GM12878 (cell line): ENCODE measurements around the gene PID1. TPM values are rescaled to one million over a fixed set of nuclear protein-coding genes. Genes with fewer than 3 reads are reported as not detected.

ENCODE experiments used
- ATAC-seq: fragments of 200-7000 bp; cut with Tn5 transposase; 3 replicates; pipeline ENCODE4 v1.9.1; 2020; ENCODE audit warnings: mild to moderate bottlenecking, moderate library complexity
- BruUV-seq: library from RNA; stranded (reverse); fragments of 400-500 nt; replicated peaks from 2 replicates; lab custom pipeline; 2021; lab: Mats Ljungman, UMichigan
- CTCF ChIA-PET: fragments of 300-600 bp; sonication (Branson Sonifier 250); formaldehyde crosslinking; extraction: SDS; loops from one replicate; lab custom pipeline; 2021; ENCODE audit warnings: inconsistent platforms; lab: Yijun Ruan, JAX
- POLR2A ChIA-PET: fragments of 350-600 bp; formaldehyde crosslinking; extraction: SDS; loops from one replicate; lab custom pipeline; 2021; ENCODE audit warnings: inconsistent platforms; lab: Charles Lee
- RAD21 ChIA-PET: fragments of 300-600 bp; sonication (Branson Sonifier 250); formaldehyde crosslinking; loops from one replicate; lab custom pipeline; 2023; ENCODE audit warnings: antibody characterized with exemption; ENCODE audit not compliant: unreplicated experiment; lab: Charles Lee
- SMC1A ChIA-PET: fragments of 300-600 bp; sonication (Branson Sonifier 250); formaldehyde crosslinking; loops from one replicate; lab custom pipeline; 2023; ENCODE audit not compliant: unreplicated experiment, uncharacterized antibody; lab: Charles Lee
- DNase-seq: peaks from one replicate; pipeline ENCODE4 v3.0.0-alpha.2; 2011; ENCODE audit warnings: low read depth, low spot score
- FAIRE-seq: peaks from 3 replicates; lab custom pipeline; 2011; peaks lifted over from hg19 to GRCh38; lab: Jason Lieb, UNC
- H2AFZ ChIP-seq: 2 replicates; pipeline ENCODE4 v1.6.0; 2011; ENCODE audit warnings: low read depth, low read length, control low read depth; ENCODE audit not compliant: control insufficient read depth
- H3K27ac ChIP-seq: 2 replicates; pipeline ENCODE4 v1.5.1; 2011; ENCODE audit warnings: control low read depth; ENCODE audit not compliant: control insufficient read depth, insufficient read depth
- H3K27me3 ChIP-seq, 2 experiments: replicated peaks in 1 of 2; 2 replicates each; pipeline versions ENCODE4 v1.6.0 to v1.6.1; 2011; ENCODE audit warnings: low read length in 1 of 2; ENCODE audit not compliant: control insufficient read depth in 2 of 2, insufficient read depth in 2 of 2
- H3K36me3 ChIP-seq, 2 experiments: 2 replicates each; pipeline ENCODE4 v1.5.1; 2011; ENCODE audit warnings: low read length in 1 of 2; ENCODE audit not compliant: control insufficient read depth in 2 of 2, insufficient read depth in 2 of 2
- H3K4me1 ChIP-seq: 2 replicates; pipeline ENCODE4 v1.6.1; 2011; ENCODE audit warnings: mild to moderate bottlenecking, low read length, moderate library complexity, mixed read lengths; ENCODE audit not compliant: control insufficient read depth, insufficient read depth
- H3K4me2 ChIP-seq: 2 replicates; pipeline ENCODE4 v1.6.0; 2011; ENCODE audit warnings: control low read depth; ENCODE audit not compliant: control insufficient read depth, insufficient read depth
- H3K4me3 ChIP-seq: fragments of 200-600 bp; sonication (generic); 2 replicates; pipeline ENCODE4 v1.5.1; 2016
- H3K79me2 ChIP-seq: 2 replicates; pipeline ENCODE4 v1.6.0; 2011; ENCODE audit warnings: low read length; ENCODE audit not compliant: control insufficient read depth, insufficient read depth
- H3K9ac ChIP-seq: 2 replicates; pipeline ENCODE4 v1.8.0; 2011; ENCODE audit warnings: low read length, control low read depth, mixed read lengths; ENCODE audit not compliant: control insufficient read depth, insufficient read depth
- H3K9me3 ChIP-seq: replicated peaks from 3 replicates; pipeline ENCODE4 v1.5.1; 2011; ENCODE audit warnings: mild to moderate bottlenecking, low read length; ENCODE audit not compliant: control insufficient read depth, insufficient read depth
- H4K20me1 ChIP-seq: 2 replicates; pipeline ENCODE4 v1.6.0; 2011; ENCODE audit not compliant: control insufficient read depth, insufficient read depth
- BCLAF1 ChIP-seq: fragments of 450-650 bp; IDR thresholded peaks from 2 replicates; pipeline ENCODE4 v1.6.1; 2017; ENCODE audit warnings: antibody characterized with exemption, mild to moderate bottlenecking, moderate library complexity
- MXI1 ChIP-seq: fragments of 150-350 bp; IDR thresholded peaks from 2 replicates; pipeline ENCODE4 v1.6.1; 2011; ENCODE audit warnings: low read depth, mild to moderate bottlenecking, inconsistent platforms, low read length, improper control_type of control experiment
- POLR2A ChIP-seq: IDR thresholded peaks from 2 replicates; pipeline ENCODE4 v1.6.1; 2011; ENCODE audit warnings: low read depth, mild to moderate bottlenecking, low read length
- RUNX3 ChIP-seq: IDR thresholded peaks from 2 replicates; pipeline ENCODE4 v1.6.1; 2012; ENCODE audit warnings: low read length, inconsistent platforms
- TCF7 ChIP-seq: IDR thresholded peaks from 2 replicates; pipeline ENCODE4 v1.6.1; 2014; ENCODE audit warnings: antibody characterized with exemption, borderline replicate concordance
- YY1 ChIP-seq: IDR thresholded peaks from 2 replicates; pipeline ENCODE4 v1.6.1; 2011; ENCODE audit warnings: low read depth, mild to moderate bottlenecking, low read length
- ZBTB4 ChIP-seq: fragments of 450-650 bp; formaldehyde crosslinking; IDR thresholded peaks from 2 replicates; pipeline ENCODE4 v1.4.0; 2022; ENCODE audit warnings: mild to moderate bottlenecking, moderate library complexity
- ZNF217 ChIP-seq: fragments of 450-650 bp; IDR thresholded peaks from 2 replicates; pipeline ENCODE4 v1.6.1; 2017; ENCODE audit warnings: antibody characterized with exemption, mild to moderate bottlenecking
- ZNF384 ChIP-seq: IDR thresholded peaks from 2 replicates; pipeline ENCODE4 v1.6.1; 2012; ENCODE audit warnings: low read depth, mild to moderate bottlenecking, low read length, improper control_type of control experiment, borderline replicate concordance
- WGBS: methylation state at CpG from one replicate; pipeline ENCODE4 v1.1.6; 2016; ENCODE audit warnings: low lambda C conversion rate; ENCODE audit not compliant: insufficient replicate concordance, insufficient coverage; ENCODE audit errors: missing lambda C conversion rate; 5-methylcytosine and 5-hydroxymethylcytosine counted together
- in situ Hi-C: fragments of 300-500 bp; cut with MboI; formaldehyde crosslinking; loops from 9 replicates; pipeline ENCODE4 v1.14.3; 2018; ENCODE audit warnings: mixed read lengths
- intact Hi-C: fragments of 100-400 bp; cut with micrococcal nuclease; formaldehyde crosslinking; loops from one replicate; pipeline ENCODE4 v1.14.2; 2022; ENCODE audit not compliant: unreplicated experiment
- polyA plus RNA-seq, 11 experiments: library from polyadenylated mRNA; depleted of rRNA in 4 of 11; unstranded in 6 of 11; stranded (reverse) in 5 of 11; fragments of >200 nt; fragmentation: Nextera tagmentation in 4 of 11; fragmentation: Illumina TruSeq in 1 of 11; extraction: Ambion mirVana in 4 of 11; extraction: Trizol in 1 of 11; gene quantifications; 1 replicate in 1 of 11; 2 replicates in 10 of 11; pipeline versions ENCODE4 v1.2.1 to v1.2.3, GENCODE V29; 2011 to 2016; ENCODE audit warnings: inconsistent platforms in 2 of 11, missing spikeins in 2 of 11, low read depth in 1 of 11
- total RNA-seq, 4 experiments: library from RNA; depleted of rRNA in 3 of 4; stranded (reverse); fragments of >200 nt in 3 of 4; fragmentation: Illumina TruSeq in 1 of 4; extraction: Trizol in 1 of 4; gene quantifications; 2 replicates each; pipeline versions ENCODE4 v1.2.1 to v1.2.3, GENCODE V29; 2013 to 2021

The PID1 gene
- total and polyA plus RNA-seq, 10 of the 15 experiments (the other 5 are each of a cell fraction or from before 2014, with no cell fraction given) = not detected

- SMC1A ChIA-PET = no interaction called here
- H3K36me3 ChIP-seq = no peaks in the 10 kb centered on the region
Measured at GRCh38 chr2:229162015-229162414, 109.1 kb downstream of the PID1 start.

More at GRCh38 chr2:229162015-229162414, 109.1 kb downstream of the PID1 start:
- Histone ChIP-seq H4K20me1 (no peaks in the 10 kb centered on the region), H3K79me2 (no peaks in the 10 kb centered on the region), H3K4me2 (no peak overlapping the region), H2AFZ (no peak overlapping the region), H3K4me1 (no peaks in the 10 kb centered on the region), H3K9ac (no peak overlapping the region), H3K27me3 (no peaks in the 10 kb centered on the region), H3K4me3 (no peak overlapping the region), H3K9me3 (no peaks in the 10 kb centered on the region), H3K27ac (no peak overlapping the region)
- POLR2A ChIA-PET = no interaction called here
- TF ChIP-seq BCLAF1 (no peak), YY1 (no peak), TCF7 (no peak), MXI1 (no peak), POLR2A (no peak), ZNF384 (no peak), ZNF217 (no peak), ZBTB4 (CRISPR knock-in tag) (no peak), RUNX3 (no peak)
- ATAC-seq (no peak), DNase-seq (no peak), FAIRE-seq (no peak)
- CTCF ChIA-PET = no interaction called here
- intact Hi-C loops (no loop called here), in situ Hi-C loops (no loop called here)
- BruUV-seq = no TSS peak
- WGBS = 31% methylated on average over 4 of the region's 4 CpGs
- RAD21 ChIA-PET = no interaction called here
